Panc1 (cell line): Measurements from ENCODE around the gene MALSU1. TPM values are rescaled to one million over a fixed set of nuclear protein-coding genes. Genes with fewer than 3 reads are reported as not detected.

Experiments
- ATAC-seq: fragments of 200-7000 bp; cut with Tn5 transposase; 2 replicates; pipeline ENCODE4 v1.9.1; 2020; ENCODE audit warnings: mild to moderate bottlenecking, moderate library complexity
- BruUV-seq: library from RNA; stranded (reverse); fragments of 400-500 nt; replicated peaks from 2 replicates; lab custom pipeline; 2021; lab: Mats Ljungman, UMichigan
- CTCF ChIA-PET: fragments of 300-600 bp; sonication (Branson Sonifier 250); formaldehyde crosslinking; loops from one replicate; lab custom pipeline; 2022; ENCODE audit warnings: antibody characterized with exemption; lab: Charles Lee
- POLR2A ChIA-PET: fragments of 300-600 bp; sonication (Branson Sonifier 250); formaldehyde crosslinking; loops from one replicate; lab custom pipeline; 2022; ENCODE audit warnings: antibody characterized with exemption; lab: Charles Lee
- DNase-seq: peaks from one replicate; pipeline ENCODE4 v3.0.0-alpha.2; 2010; ENCODE audit warnings: low read depth, low spot score
- H3K27ac ChIP-seq: 2 replicates; pipeline ENCODE4 v1.5.1; 2011; ENCODE audit warnings: mild to moderate bottlenecking, low read length, inconsistent platforms
- H3K27me3 ChIP-seq: fragments of 200-500 bp; sonication (Bioruptor generic); 2 replicates; pipeline ENCODE4 v1.6.0; 2014; ENCODE audit warnings: low read length, inconsistent platforms; ENCODE audit not compliant: control insufficient read depth, insufficient read depth
- H3K36me3 ChIP-seq: fragments of 200-500 bp; sonication (Bioruptor generic); 2 replicates; pipeline ENCODE4 v1.5.1; 2014; ENCODE audit warnings: inconsistent platforms, mild to moderate bottlenecking, low read length, moderate library complexity; ENCODE audit not compliant: control insufficient read depth, insufficient read depth
- H3K4me1 ChIP-seq: 2 replicates; pipeline ENCODE4 v1.5.1; 2011; ENCODE audit warnings: inconsistent platforms, mild to moderate bottlenecking, low read length, moderate library complexity; ENCODE audit not compliant: control insufficient read depth, insufficient read depth
- H3K4me3 ChIP-seq, 2 experiments: 2 replicates each; pipeline ENCODE4 v1.5.1; 2011 to 2012; ENCODE audit warnings: low read depth in 2 of 2, low read length in 2 of 2, mild to moderate bottlenecking in 2 of 2, inconsistent platforms in 1 of 2, moderate library complexity in 1 of 2
- H3K9me3 ChIP-seq: fragments of 200-500 bp; sonication (Bioruptor generic); 2 replicates; pipeline ENCODE4 v1.5.1; 2014; ENCODE audit warnings: low read depth, mild to moderate bottlenecking, inconsistent platforms, low read length, moderate library complexity; ENCODE audit not compliant: control insufficient read depth, insufficient read depth
- CTCF ChIP-seq: fragments of 450-650 bp; IDR thresholded peaks from 2 replicates; pipeline ENCODE4 v1.5.1; 2017; ENCODE audit warnings: mild to moderate bottlenecking
- POLR2AphosphoS5 ChIP-seq: IDR thresholded peaks from 2 replicates; pipeline ENCODE4 v1.6.1; 2012; ENCODE audit warnings: mild to moderate bottlenecking, low read depth, low read length, moderate library complexity
- REST ChIP-seq, 2 experiments: IDR thresholded peaks; 2 replicates each; pipeline ENCODE4 v1.6.1; 2011 to 2012; ENCODE audit warnings: low read depth in 2 of 2, control low read depth in 1 of 2, low read length in 1 of 2, mild to moderate bottlenecking in 1 of 2, moderate library complexity in 1 of 2; ENCODE audit not compliant: insufficient read depth in 1 of 2
- SIN3A ChIP-seq: IDR thresholded peaks from 2 replicates; pipeline ENCODE4 v1.6.1; 2012; ENCODE audit warnings: low read depth, mild to moderate bottlenecking, low read length, moderate library complexity, borderline replicate concordance; ENCODE audit not compliant: insufficient read depth
- TCF7L2 ChIP-seq: IDR thresholded peaks from 2 replicates; pipeline ENCODE4 v1.6.1; 2011; ENCODE audit warnings: mild to moderate bottlenecking, low read depth, low read length, inconsistent platforms
- in situ Hi-C: cut with HindIII; loops from 2 replicates; pipeline ENCODE4 v1.10.0; 2016; ENCODE audit warnings: low sequenced_read_pairs, low pct_unique_long_range_greater_than_20kb
- intact Hi-C: fragments of 100-400 bp; cut with micrococcal nuclease; formaldehyde crosslinking; loops from one replicate; pipeline ENCODE4 v1.10.0; 2022; ENCODE audit not compliant: unreplicated experiment
- total RNA-seq: library from RNA; stranded (reverse); gene quantifications from one replicate; pipeline ENCODE4 v1.2.1, GENCODE V29; 2021; ENCODE audit not compliant: unreplicated experiment

Gene MALSU1
- total RNA-seq, 1 experiment from 2014 or later: 111 TPM

- no peaks in the 10 kb centered on the region for H3K4me1 ChIP-seq
- intact Hi-C loops (no loop called here), in situ Hi-C loops (no loop called here)
- peak; percentile 96 for ATAC-seq
- H3K27me3 ChIP-seq: no peaks in the 10 kb centered on the region
- CTCF ChIA-PET: interaction anchor here (0.6 to 1.2 kb wide), 4 partner anchors 10 to 86 kb away, joined by 3 to 11 read pairs (median 3); no protein-coding TSS in a partner anchor
- H3K9me3 ChIP-seq: no peaks in the 10 kb centered on the region
- BruUV-seq: no TSS peak
- DNase-seq: peak; percentile 36
- H3K27ac ChIP-seq: no peak overlapping the region
- no peaks in the 10 kb centered on the region for H3K36me3 ChIP-seq
- H3K4me3 ChIP-seq: no peak overlapping the region
- TF ChIP-seq POLR2AphosphoS5 (no peak), SIN3A (no peak), CTCF (peak; percentile 99)
- POLR2A ChIA-PET: no interaction called here
Measured at GRCh38 chr7:23261843-23262452, 37.2 kb upstream of the MALSU1 start.

GRCh38 chr7:23264916-23265458 lies 34.2 kb upstream of the MALSU1 start:
- ChIA-PET CTCF (interaction anchor here (0.6 kb wide), 1 partner anchor 85 kb away, joined by 3 read pairs; no protein-coding TSS in a partner anchor), POLR2A (interaction anchor here (0.6 kb wide), 1 partner anchor 23 kb away, joined by 3 read pairs; no protein-coding TSS in a partner anchor)
- no peaks in the 10 kb centered on the region for H3K27me3 ChIP-seq
- no peak for DNase-seq
- no peaks in the 10 kb centered on the region for H3K9me3 ChIP-seq
- ATAC-seq: no peak
- H3K27ac ChIP-seq: no peak overlapping the region
- BruUV-seq: no TSS peak
- TF ChIP-seq POLR2AphosphoS5 (no peak), SIN3A (no peak), REST (IDR thresholded peaks at IDR 0.05; ENCODE audit: insufficient read depth in 1 of 2, low read depth in 2 of 2, low read length in 1 of 2) (no peak), TCF7L2 (no peak)
- H3K4me1 ChIP-seq: no peaks in the 10 kb centered on the region
- intact Hi-C loops (no loop called here), in situ Hi-C loops (no loop called here)
- no peaks in the 10 kb centered on the region for H3K36me3 ChIP-seq
- H3K4me3 ChIP-seq: no peak overlapping the region

- POLR2A ChIA-PET: no interaction called here
- in situ Hi-C loops: no loop called here
- no peak overlapping the region for H3K4me3 ChIP-seq
- TF ChIP-seq REST (IDR thresholded peaks at IDR 0.05; ENCODE audit: insufficient read depth in 1 of 2, low read depth in 2 of 2, low read length in 1 of 2) (no peak), SIN3A (no peak), CTCF (no peak), POLR2AphosphoS5 (no peak)
- intact Hi-C loops: no loop called here
- DNase-seq (no peak), ATAC-seq (no peak)
- CTCF ChIA-PET: interaction anchor here (0.6 kb wide), 1 partner anchor 236 kb away, joined by 4 read pairs; no protein-coding TSS in a partner anchor
- no peaks in the 10 kb centered on the region for H3K9me3 ChIP-seq
- no peak overlapping the region for H3K27ac ChIP-seq
- H3K36me3 ChIP-seq: no peaks in the 10 kb centered on the region
- H3K4me1 ChIP-seq: no peaks in the 10 kb centered on the region
- H3K27me3 ChIP-seq: no peaks in the 10 kb centered on the region
- BruUV-seq: no TSS peak
Measured at GRCh38 chr7:23266918-23267317, 32.2 kb upstream of the MALSU1 start.
